Cardiac muscle cell (in vitro differentiated cells and primary cell): ENCODE data around the gene PCSK5. TPM values are rescaled to one million over a fixed set of nuclear protein-coding genes. Genes with fewer than 3 reads are reported as not detected.
A peak's percentile ranks its signal among the peaks of the same experiment; 100 is the strongest.

Source experiments
- DNase-seq, 2 donors: peaks; one replicate each; pipeline versions ENCODE4 v3.0.0 to v3.0.0-alpha.2; 2010 to 2017; ENCODE audit warnings: low read depth in 1 of 2, low spot score in 1 of 2
- H3K27ac ChIP-seq: fragments of 200-600 bp; sonication (generic); 2 replicates; pipeline ENCODE4 v1.5.1; 2016
- H3K27me3 ChIP-seq: fragments of 200-600 bp; sonication (generic); 2 replicates; pipeline ENCODE4 v1.6.0; 2016; ENCODE audit warnings: control low read depth
- H3K36me3 ChIP-seq: fragments of 200-600 bp; sonication (generic); 2 replicates; pipeline ENCODE4 v1.5.1; 2016; ENCODE audit warnings: control low read depth
- H3K4me1 ChIP-seq: fragments of 200-600 bp; sonication (generic); 2 replicates; pipeline ENCODE4 v1.8.1; 2017; ENCODE audit warnings: low read depth, mild to moderate bottlenecking, mixed run types
- H3K4me3 ChIP-seq: fragments of 200-600 bp; sonication (generic); 2 replicates; pipeline ENCODE4 v1.5.1; 2016; ENCODE audit warnings: mild to moderate bottlenecking
- H3K9me3 ChIP-seq: fragments of 200-600 bp; sonication (generic); 2 replicates; pipeline ENCODE4 v1.5.1; 2017; ENCODE audit warnings: low read depth, mild to moderate bottlenecking, control low read depth
- polyA plus RNA-seq: library from polyadenylated mRNA; unstranded; fragments of >200 nt; fragmentation: Nextera tagmentation; extraction: Ambion mirVana; gene quantifications from 2 replicates; pipeline ENCODE4 v1.2.1, GENCODE V29; 2016
- total RNA-seq: library from RNA; depleted of rRNA; stranded (reverse); fragments of >200 nt; gene quantifications from 2 replicates; pipeline ENCODE4 v1.2.3, GENCODE V29; 2016
- TF ChIP-seq, protein P1 (sequence below): IDR thresholded peaks from 2 replicates; pipeline ENCODE4 v1.5.1; 2012; ENCODE audit warnings: low read depth, mild to moderate bottlenecking, low read length

The PCSK5 gene
- total and polyA plus RNA-seq, 2 experiments from 2014 or later = 6.8 to 9.6 TPM

DNA sequence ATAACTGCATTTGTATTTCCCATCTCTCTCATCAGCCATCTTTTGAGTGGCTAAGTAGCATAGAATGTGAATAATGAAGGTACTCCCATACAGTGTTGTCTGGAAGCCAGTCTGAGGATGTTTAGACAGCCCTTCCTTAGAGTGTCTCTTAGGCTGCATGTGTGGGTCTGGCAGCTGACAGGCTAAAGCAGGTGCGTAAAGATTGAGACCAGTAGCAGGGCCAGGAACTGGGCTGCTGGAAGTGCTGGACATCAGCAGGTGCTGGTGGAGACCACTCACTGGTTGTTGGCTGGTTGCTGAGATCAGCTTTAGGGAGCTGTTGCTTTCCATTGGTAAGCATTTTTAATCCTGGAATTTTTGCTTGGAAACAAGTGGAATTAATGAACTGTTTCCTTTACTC is 197.5 kb downstream of the PCSK5 start:
- peak in 1 of 2 donors; percentile 57 for DNase-seq
- TF ChIP-seq, protein P1, sequence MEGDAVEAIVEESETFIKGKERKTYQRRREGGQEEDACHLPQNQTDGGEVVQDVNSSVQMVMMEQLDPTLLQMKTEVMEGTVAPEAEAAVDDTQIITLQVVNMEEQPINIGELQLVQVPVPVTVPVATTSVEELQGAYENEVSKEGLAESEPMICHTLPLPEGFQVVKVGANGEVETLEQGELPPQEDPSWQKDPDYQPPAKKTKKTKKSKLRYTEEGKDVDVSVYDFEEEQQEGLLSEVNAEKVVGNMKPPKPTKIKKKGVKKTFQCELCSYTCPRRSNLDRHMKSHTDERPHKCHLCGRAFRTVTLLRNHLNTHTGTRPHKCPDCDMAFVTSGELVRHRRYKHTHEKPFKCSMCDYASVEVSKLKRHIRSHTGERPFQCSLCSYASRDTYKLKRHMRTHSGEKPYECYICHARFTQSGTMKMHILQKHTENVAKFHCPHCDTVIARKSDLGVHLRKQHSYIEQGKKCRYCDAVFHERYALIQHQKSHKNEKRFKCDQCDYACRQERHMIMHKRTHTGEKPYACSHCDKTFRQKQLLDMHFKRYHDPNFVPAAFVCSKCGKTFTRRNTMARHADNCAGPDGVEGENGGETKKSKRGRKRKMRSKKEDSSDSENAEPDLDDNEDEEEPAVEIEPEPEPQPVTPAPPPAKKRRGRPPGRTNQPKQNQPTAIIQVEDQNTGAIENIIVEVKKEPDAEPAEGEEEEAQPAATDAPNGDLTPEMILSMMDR = no peak
- Histone ChIP-seq H3K9me3 (no peaks in the 10 kb centered on the region), H3K27me3 (no peaks in the 10 kb centered on the region), H3K4me1 (peaks cover 14% of the 10 kb centered on the region), H3K4me3 (no peak overlapping the region), H3K27ac (no peak overlapping the region), H3K36me3 (no peaks in the 10 kb centered on the region)

DNA sequence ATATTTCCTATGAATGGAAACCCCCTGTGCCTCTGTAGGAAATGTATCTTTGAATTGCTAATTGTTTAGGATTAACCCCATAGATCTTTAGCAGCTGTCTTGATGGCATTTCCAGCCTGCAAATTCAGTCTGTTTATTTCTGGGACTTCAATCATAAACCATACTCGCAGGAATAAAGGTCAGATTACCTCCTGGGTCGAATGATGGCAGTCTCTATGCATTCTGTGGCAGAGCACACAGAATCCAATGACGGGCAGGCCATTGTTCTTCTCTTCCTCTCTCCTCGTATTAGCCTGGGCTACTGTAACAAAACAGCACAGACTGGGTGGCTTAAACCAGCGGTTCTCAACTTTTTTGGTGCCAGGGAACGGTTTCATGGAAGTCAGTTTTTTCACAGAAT is 199.9 kb downstream of the PCSK5 start:
- no peaks in the 10 kb centered on the region for H3K27me3 ChIP-seq
- no peak overlapping the region for H3K27ac ChIP-seq
- no peak overlapping the region for H3K4me3 ChIP-seq
- TF ChIP-seq, protein P1 = no peak
- DNase-seq = no peak
- peaks cover 14% of the 10 kb centered on the region for H3K4me1 ChIP-seq
- no peaks in the 10 kb centered on the region for H3K9me3 ChIP-seq
- H3K36me3 ChIP-seq = no peaks in the 10 kb centered on the region

DNA sequence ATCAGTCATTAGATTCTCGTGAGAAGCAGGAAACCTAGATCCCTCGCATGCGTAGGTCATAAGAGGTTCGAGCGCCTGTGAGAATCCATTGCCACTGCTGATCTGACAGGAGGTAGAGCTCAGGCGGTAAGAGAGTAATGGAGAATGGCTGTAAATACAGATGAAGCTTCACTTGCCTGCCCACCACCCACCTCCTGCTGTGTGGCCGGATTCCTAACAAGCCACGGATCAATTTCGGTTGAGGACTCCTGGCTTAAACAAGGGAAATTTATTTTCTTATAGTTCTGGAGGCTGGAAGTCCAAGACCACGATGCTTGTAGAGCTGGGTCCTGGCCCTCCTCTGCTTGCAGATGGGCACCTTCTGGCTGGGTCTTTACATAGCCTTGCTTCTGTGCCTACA is 200.4 kb downstream of the PCSK5 start:
- Histone ChIP-seq H3K36me3 (no peaks in the 10 kb centered on the region), H3K4me3 (no peak overlapping the region), H3K9me3 (no peaks in the 10 kb centered on the region), H3K27me3 (no peaks in the 10 kb centered on the region), H3K4me1 (peaks cover 14% of the 10 kb centered on the region), H3K27ac (no peak overlapping the region)
- DNase-seq = no peak
- TF ChIP-seq, protein P1 = no peak

DNA sequence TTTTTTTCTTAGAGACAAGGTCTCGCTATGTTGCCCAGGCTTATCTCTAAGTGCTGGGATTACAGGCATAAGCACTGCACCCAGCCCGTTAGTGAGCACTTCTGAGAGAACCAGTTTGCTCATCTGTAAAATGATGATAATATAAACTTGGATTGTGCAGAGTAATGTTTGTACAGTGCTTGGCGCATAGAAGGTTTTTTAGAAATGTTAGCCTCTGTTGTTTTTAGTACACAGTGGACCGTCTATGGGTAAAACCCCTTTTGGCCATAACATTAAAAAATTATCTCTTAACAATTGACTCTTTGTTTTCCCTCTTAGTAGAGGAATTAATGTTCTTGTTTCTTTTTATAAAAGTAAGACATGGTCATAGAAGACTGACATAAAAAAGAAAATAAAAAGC is 202.1 kb downstream of the PCSK5 start:
- Histone ChIP-seq H3K27me3 (no peaks in the 10 kb centered on the region), H3K4me1 (peaks cover 7% of the 10 kb centered on the region), H3K9me3 (no peaks in the 10 kb centered on the region), H3K36me3 (no peaks in the 10 kb centered on the region), H3K4me3 (no peak overlapping the region), H3K27ac (no peak overlapping the region)
- TF ChIP-seq, protein P1 = no peak
- DNase-seq = peak in 1 of 2 donors; percentile 3

DNA sequence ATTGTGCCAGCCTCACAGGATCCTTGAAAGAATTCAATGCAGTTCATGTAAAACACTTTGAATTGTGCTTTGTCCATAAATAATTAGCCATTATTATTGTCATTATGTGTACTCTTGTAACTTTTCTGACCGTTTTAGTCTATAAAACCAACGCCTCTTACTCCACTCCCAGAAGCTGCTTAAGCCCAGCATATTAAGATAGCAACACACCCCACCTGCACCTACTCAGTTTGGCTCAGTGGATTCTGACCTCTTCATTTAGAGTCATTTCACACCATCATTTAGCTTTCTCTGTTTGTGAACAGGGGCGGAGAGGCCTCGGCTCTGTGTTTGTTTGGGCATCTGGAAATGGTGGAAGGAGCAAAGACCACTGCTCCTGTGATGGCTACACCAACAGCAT is 205.1 kb downstream of the PCSK5 start:
- TF ChIP-seq, protein P1 = no peak
- H3K9me3 ChIP-seq = no peaks in the 10 kb centered on the region
- no peak for DNase-seq

DNA sequence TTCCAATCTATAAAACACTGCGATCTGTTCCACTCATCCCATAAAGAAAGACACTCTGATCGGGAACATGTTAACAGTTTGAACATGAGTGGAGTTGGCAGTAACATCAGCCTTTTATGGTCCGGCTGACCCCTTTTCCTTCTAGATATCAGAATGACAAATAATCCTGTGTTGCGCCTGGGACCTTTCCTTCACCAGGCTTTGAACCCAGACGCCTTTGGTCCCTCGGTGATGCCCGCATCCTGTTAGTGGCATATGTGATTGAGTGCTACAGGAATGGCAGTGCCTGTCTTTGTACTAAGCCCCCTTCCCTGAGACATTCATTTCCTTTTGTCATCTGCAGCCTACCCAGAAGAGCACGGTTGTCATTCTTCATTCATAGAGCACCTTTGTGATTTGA is 209.0 kb downstream of the PCSK5 start:
- TF ChIP-seq, protein P1 = no peak
- DNase-seq = no peak
- Histone ChIP-seq H3K4me1 (no peaks in the 10 kb centered on the region), H3K36me3 (no peaks in the 10 kb centered on the region), H3K27ac (no peak overlapping the region), H3K9me3 (no peaks in the 10 kb centered on the region), H3K27me3 (no peaks in the 10 kb centered on the region), H3K4me3 (no peak overlapping the region)

More for the DNA sequence above, 205.1 kb downstream of the PCSK5 start:
- H3K27me3 ChIP-seq = no peaks in the 10 kb centered on the region
- no peaks in the 10 kb centered on the region for H3K36me3 ChIP-seq
- H3K4me1 ChIP-seq = no peaks in the 10 kb centered on the region
- no peak overlapping the region for H3K4me3 ChIP-seq
- no peak overlapping the region for H3K27ac ChIP-seq
